Panc1 (cell line): Measurements from ENCODE around the gene OR5B2. TPM values are rescaled to one million over a fixed set of nuclear protein-coding genes. Genes with fewer than 3 reads are reported as not detected.

Experiments
- ATAC-seq: fragments of 200-7000 bp; cut with Tn5 transposase; 2 replicates; pipeline ENCODE4 v1.9.1; 2020; ENCODE audit warnings: mild to moderate bottlenecking, moderate library complexity
- BruUV-seq: library from RNA; stranded (reverse); fragments of 400-500 nt; replicated peaks from 2 replicates; lab custom pipeline; 2021; lab: Mats Ljungman, UMichigan
- CTCF ChIA-PET: fragments of 300-600 bp; sonication (Branson Sonifier 250); formaldehyde crosslinking; loops from one replicate; lab custom pipeline; 2022; ENCODE audit warnings: antibody characterized with exemption; lab: Charles Lee
- POLR2A ChIA-PET: fragments of 300-600 bp; sonication (Branson Sonifier 250); formaldehyde crosslinking; loops from one replicate; lab custom pipeline; 2022; ENCODE audit warnings: antibody characterized with exemption; lab: Charles Lee
- DNase-seq: peaks from one replicate; pipeline ENCODE4 v3.0.0-alpha.2; 2010; ENCODE audit warnings: low read depth, low spot score
- H3K27ac ChIP-seq: 2 replicates; pipeline ENCODE4 v1.5.1; 2011; ENCODE audit warnings: mild to moderate bottlenecking, low read length, inconsistent platforms
- H3K27me3 ChIP-seq: fragments of 200-500 bp; sonication (Bioruptor generic); 2 replicates; pipeline ENCODE4 v1.6.0; 2014; ENCODE audit warnings: low read length, inconsistent platforms; ENCODE audit not compliant: control insufficient read depth, insufficient read depth
- H3K36me3 ChIP-seq: fragments of 200-500 bp; sonication (Bioruptor generic); 2 replicates; pipeline ENCODE4 v1.5.1; 2014; ENCODE audit warnings: inconsistent platforms, mild to moderate bottlenecking, low read length, moderate library complexity; ENCODE audit not compliant: control insufficient read depth, insufficient read depth
- H3K4me1 ChIP-seq: 2 replicates; pipeline ENCODE4 v1.5.1; 2011; ENCODE audit warnings: inconsistent platforms, mild to moderate bottlenecking, low read length, moderate library complexity; ENCODE audit not compliant: control insufficient read depth, insufficient read depth
- H3K4me3 ChIP-seq, 2 experiments: 2 replicates each; pipeline ENCODE4 v1.5.1; 2011 to 2012; ENCODE audit warnings: low read depth in 2 of 2, low read length in 2 of 2, mild to moderate bottlenecking in 2 of 2, inconsistent platforms in 1 of 2, moderate library complexity in 1 of 2
- H3K9me3 ChIP-seq: fragments of 200-500 bp; sonication (Bioruptor generic); 2 replicates; pipeline ENCODE4 v1.5.1; 2014; ENCODE audit warnings: low read depth, mild to moderate bottlenecking, inconsistent platforms, low read length, moderate library complexity; ENCODE audit not compliant: control insufficient read depth, insufficient read depth
- POLR2AphosphoS5 ChIP-seq: IDR thresholded peaks from 2 replicates; pipeline ENCODE4 v1.6.1; 2012; ENCODE audit warnings: mild to moderate bottlenecking, low read depth, low read length, moderate library complexity
- SIN3A ChIP-seq: IDR thresholded peaks from 2 replicates; pipeline ENCODE4 v1.6.1; 2012; ENCODE audit warnings: low read depth, mild to moderate bottlenecking, low read length, moderate library complexity, borderline replicate concordance; ENCODE audit not compliant: insufficient read depth
- TCF7L2 ChIP-seq: IDR thresholded peaks from 2 replicates; pipeline ENCODE4 v1.6.1; 2011; ENCODE audit warnings: mild to moderate bottlenecking, low read depth, low read length, inconsistent platforms
- in situ Hi-C: cut with HindIII; loops from 2 replicates; pipeline ENCODE4 v1.10.0; 2016; ENCODE audit warnings: low sequenced_read_pairs, low pct_unique_long_range_greater_than_20kb
- intact Hi-C: fragments of 100-400 bp; cut with micrococcal nuclease; formaldehyde crosslinking; loops from one replicate; pipeline ENCODE4 v1.10.0; 2022; ENCODE audit not compliant: unreplicated experiment
- total RNA-seq: library from RNA; stranded (reverse); gene quantifications from one replicate; pipeline ENCODE4 v1.2.1, GENCODE V29; 2021; ENCODE audit not compliant: unreplicated experiment
- TF ChIP-seq, protein P1 (sequence below): fragments of 450-650 bp; IDR thresholded peaks from 2 replicates; pipeline ENCODE4 v1.5.1; 2017; ENCODE audit warnings: mild to moderate bottlenecking
- TF ChIP-seq, protein P2 (sequence below), 2 experiments: IDR thresholded peaks; 2 replicates each; pipeline ENCODE4 v1.6.1; 2011 to 2012; ENCODE audit warnings: low read depth in 2 of 2, control low read depth in 1 of 2, low read length in 1 of 2, mild to moderate bottlenecking in 1 of 2, moderate library complexity in 1 of 2; ENCODE audit not compliant: insufficient read depth in 1 of 2

Gene OR5B2
- total RNA-seq, 1 experiment from 2014 or later, result not detected

DNA sequence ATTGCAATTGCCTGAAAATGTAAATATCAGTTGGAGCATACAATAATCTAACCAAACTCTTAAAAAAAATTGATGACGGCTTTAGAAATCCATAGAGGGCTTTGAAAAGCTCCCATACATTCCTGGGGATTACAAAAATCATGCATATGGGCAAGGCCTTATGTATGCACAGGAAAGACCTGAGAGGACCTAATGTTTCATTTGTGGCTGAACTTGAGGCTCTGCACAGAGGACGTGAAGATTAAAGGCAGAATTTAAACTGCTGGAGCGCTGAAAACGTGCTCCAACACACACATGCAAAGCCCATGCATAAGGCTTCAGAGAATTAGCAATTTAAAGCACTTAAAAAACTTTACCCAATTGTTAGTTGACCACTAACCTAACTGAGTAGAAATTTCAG, 10.6 kb upstream of the OR5B2 start:
- Histone ChIP-seq H3K36me3 (no peaks in the 10 kb centered on the region), H3K27me3 (no peaks in the 10 kb centered on the region), H3K4me1 (no peaks in the 10 kb centered on the region), H3K4me3 (no peak overlapping the region), H3K9me3 (no peaks in the 10 kb centered on the region), H3K27ac (no peak overlapping the region)
- BruUV-seq, result no TSS peak
- in situ Hi-C loops, result no loop called here
- ATAC-seq (no peak), DNase-seq (no peak)
- intact Hi-C loops, result no loop called here
- no peak for TF ChIP-seq POLR2AphosphoS5
- no peak for TF ChIP-seq TCF7L2
- TF ChIP-seq SIN3A, result no peak
- TF ChIP-seq, protein P1, sequence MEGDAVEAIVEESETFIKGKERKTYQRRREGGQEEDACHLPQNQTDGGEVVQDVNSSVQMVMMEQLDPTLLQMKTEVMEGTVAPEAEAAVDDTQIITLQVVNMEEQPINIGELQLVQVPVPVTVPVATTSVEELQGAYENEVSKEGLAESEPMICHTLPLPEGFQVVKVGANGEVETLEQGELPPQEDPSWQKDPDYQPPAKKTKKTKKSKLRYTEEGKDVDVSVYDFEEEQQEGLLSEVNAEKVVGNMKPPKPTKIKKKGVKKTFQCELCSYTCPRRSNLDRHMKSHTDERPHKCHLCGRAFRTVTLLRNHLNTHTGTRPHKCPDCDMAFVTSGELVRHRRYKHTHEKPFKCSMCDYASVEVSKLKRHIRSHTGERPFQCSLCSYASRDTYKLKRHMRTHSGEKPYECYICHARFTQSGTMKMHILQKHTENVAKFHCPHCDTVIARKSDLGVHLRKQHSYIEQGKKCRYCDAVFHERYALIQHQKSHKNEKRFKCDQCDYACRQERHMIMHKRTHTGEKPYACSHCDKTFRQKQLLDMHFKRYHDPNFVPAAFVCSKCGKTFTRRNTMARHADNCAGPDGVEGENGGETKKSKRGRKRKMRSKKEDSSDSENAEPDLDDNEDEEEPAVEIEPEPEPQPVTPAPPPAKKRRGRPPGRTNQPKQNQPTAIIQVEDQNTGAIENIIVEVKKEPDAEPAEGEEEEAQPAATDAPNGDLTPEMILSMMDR, result no peak
- TF ChIP-seq, protein P2, sequence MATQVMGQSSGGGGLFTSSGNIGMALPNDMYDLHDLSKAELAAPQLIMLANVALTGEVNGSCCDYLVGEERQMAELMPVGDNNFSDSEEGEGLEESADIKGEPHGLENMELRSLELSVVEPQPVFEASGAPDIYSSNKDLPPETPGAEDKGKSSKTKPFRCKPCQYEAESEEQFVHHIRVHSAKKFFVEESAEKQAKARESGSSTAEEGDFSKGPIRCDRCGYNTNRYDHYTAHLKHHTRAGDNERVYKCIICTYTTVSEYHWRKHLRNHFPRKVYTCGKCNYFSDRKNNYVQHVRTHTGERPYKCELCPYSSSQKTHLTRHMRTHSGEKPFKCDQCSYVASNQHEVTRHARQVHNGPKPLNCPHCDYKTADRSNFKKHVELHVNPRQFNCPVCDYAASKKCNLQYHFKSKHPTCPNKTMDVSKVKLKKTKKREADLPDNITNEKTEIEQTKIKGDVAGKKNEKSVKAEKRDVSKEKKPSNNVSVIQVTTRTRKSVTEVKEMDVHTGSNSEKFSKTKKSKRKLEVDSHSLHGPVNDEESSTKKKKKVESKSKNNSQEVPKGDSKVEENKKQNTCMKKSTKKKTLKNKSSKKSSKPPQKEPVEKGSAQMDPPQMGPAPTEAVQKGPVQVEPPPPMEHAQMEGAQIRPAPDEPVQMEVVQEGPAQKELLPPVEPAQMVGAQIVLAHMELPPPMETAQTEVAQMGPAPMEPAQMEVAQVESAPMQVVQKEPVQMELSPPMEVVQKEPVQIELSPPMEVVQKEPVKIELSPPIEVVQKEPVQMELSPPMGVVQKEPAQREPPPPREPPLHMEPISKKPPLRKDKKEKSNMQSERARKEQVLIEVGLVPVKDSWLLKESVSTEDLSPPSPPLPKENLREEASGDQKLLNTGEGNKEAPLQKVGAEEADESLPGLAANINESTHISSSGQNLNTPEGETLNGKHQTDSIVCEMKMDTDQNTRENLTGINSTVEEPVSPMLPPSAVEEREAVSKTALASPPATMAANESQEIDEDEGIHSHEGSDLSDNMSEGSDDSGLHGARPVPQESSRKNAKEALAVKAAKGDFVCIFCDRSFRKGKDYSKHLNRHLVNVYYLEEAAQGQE (IDR thresholded peaks at IDR 0.05; ENCODE audit: insufficient read depth in 1 of 2, low read depth in 2 of 2, low read length in 1 of 2), result no peak
- CTCF ChIA-PET, result no interaction called here
- POLR2A ChIA-PET, result no interaction called here

DNA sequence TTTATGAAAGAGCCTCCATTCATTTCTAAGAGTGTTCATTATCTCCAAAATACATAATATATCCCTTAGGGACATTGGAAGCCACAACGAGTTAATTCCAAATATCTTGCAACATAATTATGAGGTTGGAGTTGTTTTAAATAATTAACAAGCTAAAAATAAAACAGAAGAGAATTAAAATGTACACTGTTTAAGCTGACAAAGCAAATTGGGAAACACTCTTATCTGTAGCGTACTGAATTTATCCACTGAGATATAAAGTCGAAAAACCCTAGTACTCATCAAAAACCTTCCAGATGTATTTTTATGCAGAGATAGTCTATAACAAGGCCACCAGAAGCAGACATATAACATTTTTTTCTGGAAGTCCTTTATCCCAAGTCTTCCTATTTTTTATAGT, 6.3 kb upstream of the OR5B2 start:
- ATAC-seq, result no peak
- no peaks in the 10 kb centered on the region for H3K9me3 ChIP-seq
- no peaks in the 10 kb centered on the region for H3K27me3 ChIP-seq
- in situ Hi-C loops (no loop called here), intact Hi-C loops (no loop called here)
- TF ChIP-seq, protein P1, result no peak
- TF ChIP-seq SIN3A (no peak), TCF7L2 (no peak), POLR2AphosphoS5 (no peak)
- TF ChIP-seq, protein P2 (IDR thresholded peaks at IDR 0.05; ENCODE audit: insufficient read depth in 1 of 2, low read depth in 2 of 2, low read length in 1 of 2), result no peak
- ChIA-PET POLR2A (no interaction called here), CTCF (no interaction called here)
- no peak overlapping the region for H3K4me3 ChIP-seq
- DNase-seq, result no peak
- H3K36me3 ChIP-seq, result no peaks in the 10 kb centered on the region
- BruUV-seq, result no TSS peak
- H3K4me1 ChIP-seq, result no peaks in the 10 kb centered on the region
- H3K27ac ChIP-seq, result no peak overlapping the region
